Thyroid gland (tissue), 4 donors: ENCODE measurements around the gene SLC39A10. TPM values are rescaled to one million over a fixed set of nuclear protein-coding genes. Genes with fewer than 3 reads are reported as not detected.

ENCODE experiments used
- DNase-seq, 2 donors: peaks; one replicate each; pipeline ENCODE4 v3.0.0-alpha.2; 2019
- H3K27ac ChIP-seq, 3 donors: fragments of 200-600 bp; sonication (generic); 1 replicate in 2 of 3; 2 replicates in 1 of 3; pipeline ENCODE4 v1.5.1; 2016 to 2019; ENCODE audit warnings: mild to moderate bottlenecking in 1 of 3, moderate library complexity in 1 of 3
- H3K27me3 ChIP-seq: fragments of 200-600 bp; sonication (generic); one replicate; pipeline ENCODE4 v1.5.1; 2019
- H3K36me3 ChIP-seq, 2 donors: fragments of 200-600 bp; sonication (generic); one replicate each; pipeline ENCODE4 v1.5.1; 2016 to 2019
- H3K4me1 ChIP-seq, 2 donors: fragments of 200-600 bp; sonication (generic); one replicate each; pipeline ENCODE4 v1.5.1; 2017 to 2019
- H3K4me3 ChIP-seq, 3 donors: fragments of 200-600 bp; sonication (generic); replicated peaks in 1 of 3; 1 replicate in 2 of 3; 2 replicates in 1 of 3; pipeline ENCODE4 v1.5.1; 2016; ENCODE audit warnings: mild to moderate bottlenecking in 1 of 3
- H3K9me3 ChIP-seq: fragments of 200-600 bp; sonication (generic); one replicate; pipeline ENCODE4 v1.5.1; 2017
- POLR2A ChIP-seq, 2 donors: fragments of 450-650 bp; IDR thresholded peaks; one replicate each; pipeline ENCODE4 v1.6.1; 2017; ENCODE audit warnings: antibody characterized with exemption in 2 of 2, mild to moderate bottlenecking in 2 of 2, moderate library complexity in 1 of 2
- WGBS, 2 donors: methylation state at CpG; one replicate each; pipeline ENCODE4 v1.1.5; 2017; 5-methylcytosine and 5-hydroxymethylcytosine counted together
- intact Hi-C: fragments of 100-400 bp; cut with DNase I; formaldehyde crosslinking; loops from one replicate; pipeline ENCODE4 v1.15.1; 2023
- total RNA-seq, 4 donors: library from RNA; depleted of rRNA; stranded (reverse); fragments of >200 nt; gene quantifications; one replicate each; pipeline ENCODE4 v1.2.3, GENCODE V29; 2016
- TF ChIP-seq, protein P1 (sequence below), 6 experiments: fragments of 200-600 bp in 3 of 6; fragments of 450-650 bp in 3 of 6; sonication (generic) in 3 of 6; IDR thresholded peaks; one replicate each; pipeline ENCODE4 v1.5.1; 2016 to 2019; ENCODE audit warnings: antibody characterized with exemption in 6 of 6, mild to moderate bottlenecking in 2 of 6, inconsistent platforms in 1 of 6, moderate library complexity in 1 of 6

Gene SLC39A10, protein sequence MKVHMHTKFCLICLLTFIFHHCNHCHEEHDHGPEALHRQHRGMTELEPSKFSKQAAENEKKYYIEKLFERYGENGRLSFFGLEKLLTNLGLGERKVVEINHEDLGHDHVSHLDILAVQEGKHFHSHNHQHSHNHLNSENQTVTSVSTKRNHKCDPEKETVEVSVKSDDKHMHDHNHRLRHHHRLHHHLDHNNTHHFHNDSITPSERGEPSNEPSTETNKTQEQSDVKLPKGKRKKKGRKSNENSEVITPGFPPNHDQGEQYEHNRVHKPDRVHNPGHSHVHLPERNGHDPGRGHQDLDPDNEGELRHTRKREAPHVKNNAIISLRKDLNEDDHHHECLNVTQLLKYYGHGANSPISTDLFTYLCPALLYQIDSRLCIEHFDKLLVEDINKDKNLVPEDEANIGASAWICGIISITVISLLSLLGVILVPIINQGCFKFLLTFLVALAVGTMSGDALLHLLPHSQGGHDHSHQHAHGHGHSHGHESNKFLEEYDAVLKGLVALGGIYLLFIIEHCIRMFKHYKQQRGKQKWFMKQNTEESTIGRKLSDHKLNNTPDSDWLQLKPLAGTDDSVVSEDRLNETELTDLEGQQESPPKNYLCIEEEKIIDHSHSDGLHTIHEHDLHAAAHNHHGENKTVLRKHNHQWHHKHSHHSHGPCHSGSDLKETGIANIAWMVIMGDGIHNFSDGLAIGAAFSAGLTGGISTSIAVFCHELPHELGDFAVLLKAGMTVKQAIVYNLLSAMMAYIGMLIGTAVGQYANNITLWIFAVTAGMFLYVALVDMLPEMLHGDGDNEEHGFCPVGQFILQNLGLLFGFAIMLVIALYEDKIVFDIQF
- total RNA-seq, result 100 to 1,000 TPM in 2 of 4 donors, 10 to 100 TPM in 2; 74.4 to 119 (median 93.5) TPM

DNA sequence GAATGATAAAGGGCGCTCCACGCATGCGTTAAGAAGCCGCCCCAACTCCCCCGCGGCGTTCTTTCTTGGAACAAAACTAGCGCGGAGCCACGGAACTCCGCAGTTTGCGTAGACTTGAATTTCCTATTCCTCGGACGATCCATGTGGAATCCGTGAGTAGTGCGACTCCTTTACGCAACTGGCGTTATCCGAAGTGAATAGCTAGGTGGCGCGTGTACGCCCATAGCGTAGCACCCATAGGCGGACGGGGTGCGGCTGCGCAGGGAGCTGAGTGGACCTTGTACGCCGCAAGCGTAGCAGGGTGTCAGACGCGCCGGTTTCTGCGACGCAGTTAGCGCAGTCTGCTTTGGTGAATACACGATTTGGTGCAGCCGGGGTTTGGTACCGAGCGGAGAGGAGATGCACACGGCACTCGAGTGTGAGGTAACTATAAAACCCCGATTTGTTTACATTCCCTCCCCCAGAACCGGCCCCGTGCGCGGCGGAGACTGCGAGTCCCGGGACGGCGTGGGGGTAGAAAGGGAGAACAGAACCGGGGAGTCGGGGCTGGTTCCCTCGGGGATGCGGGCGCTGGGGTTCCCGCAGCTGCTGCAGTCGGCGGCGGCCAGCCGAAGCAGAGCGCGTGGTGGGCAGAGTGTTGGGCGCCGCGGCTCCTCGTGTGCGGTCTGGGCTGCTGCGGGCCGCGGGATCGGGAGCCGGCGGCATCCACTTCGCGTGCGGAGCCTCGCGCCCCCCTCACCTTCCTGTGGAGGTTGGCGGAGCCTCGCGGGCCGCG lies at the start of gene SLC39A10:
TSS of gene SLC39A10 (plus strand) at position 368 of the 775 bp plus-strand sequence. CDS start 22,817 bp downstream, outside the sequence.
- peak; percentile 96 to 98 for DNase-seq
- Histone ChIP-seq H3K4me1 (peaks cover 5 to 10% of the 10 kb centered on the region in 2 donors), H3K27me3 (no peaks in the 10 kb centered on the region), H3K36me3 (no peaks in the 10 kb centered on the region), H3K27ac (peak within 1 kb of the TSS; percentile 97 to 99 (median 97)), H3K9me3 (no peaks in the 10 kb centered on the region), H3K4me3 (peak within 1 kb of the TSS; percentile 80 to 93 (median 92))
- TF ChIP-seq, protein P1, sequence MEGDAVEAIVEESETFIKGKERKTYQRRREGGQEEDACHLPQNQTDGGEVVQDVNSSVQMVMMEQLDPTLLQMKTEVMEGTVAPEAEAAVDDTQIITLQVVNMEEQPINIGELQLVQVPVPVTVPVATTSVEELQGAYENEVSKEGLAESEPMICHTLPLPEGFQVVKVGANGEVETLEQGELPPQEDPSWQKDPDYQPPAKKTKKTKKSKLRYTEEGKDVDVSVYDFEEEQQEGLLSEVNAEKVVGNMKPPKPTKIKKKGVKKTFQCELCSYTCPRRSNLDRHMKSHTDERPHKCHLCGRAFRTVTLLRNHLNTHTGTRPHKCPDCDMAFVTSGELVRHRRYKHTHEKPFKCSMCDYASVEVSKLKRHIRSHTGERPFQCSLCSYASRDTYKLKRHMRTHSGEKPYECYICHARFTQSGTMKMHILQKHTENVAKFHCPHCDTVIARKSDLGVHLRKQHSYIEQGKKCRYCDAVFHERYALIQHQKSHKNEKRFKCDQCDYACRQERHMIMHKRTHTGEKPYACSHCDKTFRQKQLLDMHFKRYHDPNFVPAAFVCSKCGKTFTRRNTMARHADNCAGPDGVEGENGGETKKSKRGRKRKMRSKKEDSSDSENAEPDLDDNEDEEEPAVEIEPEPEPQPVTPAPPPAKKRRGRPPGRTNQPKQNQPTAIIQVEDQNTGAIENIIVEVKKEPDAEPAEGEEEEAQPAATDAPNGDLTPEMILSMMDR (IDR thresholded peaks at IDR 0.05), result peak in 4 of 6 experiments; percentile 5 to 49 (median 24)
- TF ChIP-seq POLR2A (IDR thresholded peaks at IDR 0.05), result peak; percentile 93
- WGBS, 2 donors, result 0 to 1% methylated on average over 19 to 31 of the region's 85 CpGs
- intact Hi-C loops, result no loop called here

DNA sequence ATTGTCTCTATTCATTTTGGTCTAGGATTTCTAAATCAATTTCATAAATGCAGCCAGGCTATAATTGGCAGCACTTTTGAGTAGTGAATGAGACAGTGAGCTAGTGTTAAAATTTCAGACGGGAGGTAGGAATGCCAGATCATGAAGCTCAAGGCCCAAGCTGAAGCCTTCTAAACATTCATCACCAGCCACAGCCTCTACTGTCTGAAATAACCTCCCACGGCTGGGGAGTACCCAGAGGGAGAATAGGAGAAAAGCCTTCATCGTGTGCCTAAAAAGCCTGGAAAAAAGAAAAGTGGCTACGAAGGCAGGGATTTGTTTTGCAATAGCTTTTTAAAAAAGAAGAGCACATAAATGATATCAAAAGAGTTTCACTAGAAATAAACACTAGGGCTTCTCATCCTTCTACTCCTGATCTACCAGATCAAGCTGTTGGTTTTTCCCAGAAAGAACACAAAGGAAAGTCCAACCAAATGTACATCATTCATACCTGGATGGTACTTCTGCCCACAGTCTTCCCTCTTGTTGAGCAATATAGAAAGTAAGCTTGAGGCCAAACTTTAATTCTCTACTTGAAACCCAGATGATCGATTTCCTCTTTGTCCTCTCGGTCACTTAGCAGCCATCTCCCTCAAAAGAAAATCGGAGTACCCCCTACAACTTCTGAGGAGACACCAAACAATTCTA lies 48.1 kb upstream of the SLC39A10 start:
- Histone ChIP-seq H3K4me3 (no peak overlapping the region), H3K36me3 (no peaks in the 10 kb centered on the region), H3K27ac (no peak overlapping the region), H3K27me3 (no peaks in the 10 kb centered on the region), H3K4me1 (peaks cover 16 to 17% of the 10 kb centered on the region in 2 donors), H3K9me3 (no peaks in the 10 kb centered on the region)
- 82 to 88% methylated on average over 7 of the region's 7 CpGs for WGBS, 2 donors
- DNase-seq, result no peak
- intact Hi-C loops, result no loop called here
- no peak for TF ChIP-seq POLR2A (IDR thresholded peaks at IDR 0.05)
- TF ChIP-seq, protein P1 (IDR thresholded peaks at IDR 0.05), result no peak

DNA sequence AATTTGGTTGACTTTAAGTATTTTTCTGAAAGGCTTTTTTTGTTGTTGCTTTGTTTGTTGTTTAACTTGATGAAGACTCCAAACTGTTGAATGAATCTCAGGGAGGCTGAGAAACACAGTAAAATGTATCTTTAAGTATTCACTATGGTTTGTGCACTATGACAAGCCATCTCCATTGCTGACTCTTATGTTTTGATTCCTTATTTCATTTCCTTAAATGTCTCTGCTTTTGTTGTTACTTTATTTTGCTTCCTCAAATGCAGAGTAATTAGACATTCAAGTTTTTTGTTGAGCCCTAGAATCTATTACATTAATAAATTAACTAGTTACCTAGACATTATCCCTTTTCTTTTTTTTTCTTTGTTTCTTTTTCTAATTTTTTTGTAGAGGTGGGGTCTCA lies 46.3 kb upstream of the SLC39A10 start:
- no peak for DNase-seq
- H3K36me3 ChIP-seq, result no peaks in the 10 kb centered on the region
- no peaks in the 10 kb centered on the region for H3K27me3 ChIP-seq
- no peak overlapping the region for H3K4me3 ChIP-seq
- H3K9me3 ChIP-seq, result no peaks in the 10 kb centered on the region
- H3K27ac ChIP-seq, result no peak overlapping the region
- TF ChIP-seq POLR2A (IDR thresholded peaks at IDR 0.05), result no peak
- TF ChIP-seq, protein P1 (IDR thresholded peaks at IDR 0.05), result no peak
- peaks cover 22 to 35% of the 10 kb centered on the region in 2 donors for H3K4me1 ChIP-seq
- intact Hi-C loops, result no loop called here

DNA sequence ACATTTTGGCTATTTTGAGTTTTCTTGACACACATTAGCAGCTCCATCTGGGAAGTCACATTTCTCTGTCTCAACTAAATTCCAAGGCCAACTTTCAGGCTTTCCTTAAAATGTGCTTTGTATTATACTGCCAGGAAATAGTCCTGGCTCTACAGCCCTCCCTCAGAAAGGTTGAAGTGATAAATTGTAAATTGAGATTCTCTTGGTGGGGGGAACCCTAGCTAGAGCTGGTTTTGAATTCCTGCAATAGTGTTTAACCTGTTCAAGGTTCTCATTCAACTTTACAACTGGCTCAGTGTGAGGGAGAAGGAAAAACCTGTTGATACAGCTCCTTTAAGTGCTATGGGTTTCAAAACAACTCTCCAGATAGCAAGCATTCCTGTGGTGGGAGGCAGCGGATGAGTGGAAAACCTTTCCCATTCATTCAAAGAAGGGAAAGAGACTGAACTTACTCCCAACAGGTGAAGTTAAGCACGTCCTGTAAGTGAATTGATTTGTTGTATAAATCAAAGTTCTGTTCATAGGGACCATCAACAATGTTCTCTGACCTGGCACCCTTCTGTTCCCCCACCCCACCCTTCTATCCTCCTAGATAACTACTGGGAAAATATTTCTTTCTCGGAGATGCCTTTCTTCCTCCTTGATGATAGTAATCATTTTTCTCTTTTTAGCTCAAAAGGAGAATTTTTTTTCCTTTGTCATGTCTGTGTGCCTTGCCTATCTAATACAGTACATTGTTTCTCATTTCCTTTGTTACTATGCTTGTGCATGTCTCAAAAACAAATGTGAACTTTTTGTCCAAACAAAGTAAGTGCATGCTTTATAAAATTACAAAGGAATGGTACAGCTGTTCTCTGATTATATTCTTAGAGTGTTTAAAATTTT lies 44.2 kb upstream of the SLC39A10 start:
- 6 to 14% methylated on average over 3 of the region's 3 CpGs for WGBS, 2 donors
- Histone ChIP-seq H3K4me1 (peaks cover 22 to 37% of the 10 kb centered on the region in 2 donors), H3K36me3 (no peaks in the 10 kb centered on the region), H3K27ac (peak overlapping the region; percentile 82 to 88 (median 86)), H3K9me3 (no peaks in the 10 kb centered on the region), H3K27me3 (no peaks in the 10 kb centered on the region), H3K4me3 (peak overlapping the region in 2 of 3 donors; percentile 10 to 16)
- TF ChIP-seq POLR2A (IDR thresholded peaks at IDR 0.05), result peak in 1 of 2 donors; percentile 59
- TF ChIP-seq, protein P1 (IDR thresholded peaks at IDR 0.05), result no peak
- intact Hi-C loops, result no loop called here
- DNase-seq, result peak; percentile 69 to 77
